GM12878 (cell line): Measurements from ENCODE around the gene MYO1D. TPM values are rescaled to one million over a fixed set of nuclear protein-coding genes. Genes with fewer than 3 reads are reported as not detected.

ENCODE experiments used
- ATAC-seq: fragments of 200-7000 bp; cut with Tn5 transposase; 3 replicates; pipeline ENCODE4 v1.9.1; 2020; ENCODE audit warnings: mild to moderate bottlenecking, moderate library complexity
- BruUV-seq: library from RNA; stranded (reverse); fragments of 400-500 nt; replicated peaks from 2 replicates; lab custom pipeline; 2021; lab: Mats Ljungman, UMichigan
- CTCF ChIA-PET: fragments of 300-600 bp; sonication (Branson Sonifier 250); formaldehyde crosslinking; extraction: SDS; loops from one replicate; lab custom pipeline; 2021; ENCODE audit warnings: inconsistent platforms; lab: Yijun Ruan, JAX
- POLR2A ChIA-PET: fragments of 350-600 bp; formaldehyde crosslinking; extraction: SDS; loops from one replicate; lab custom pipeline; 2021; ENCODE audit warnings: inconsistent platforms; lab: Charles Lee
- RAD21 ChIA-PET: fragments of 300-600 bp; sonication (Branson Sonifier 250); formaldehyde crosslinking; loops from one replicate; lab custom pipeline; 2023; ENCODE audit warnings: antibody characterized with exemption; ENCODE audit not compliant: unreplicated experiment; lab: Charles Lee
- SMC1A ChIA-PET: fragments of 300-600 bp; sonication (Branson Sonifier 250); formaldehyde crosslinking; loops from one replicate; lab custom pipeline; 2023; ENCODE audit not compliant: unreplicated experiment, uncharacterized antibody; lab: Charles Lee
- DNase-seq: peaks from one replicate; pipeline ENCODE4 v3.0.0-alpha.2; 2011; ENCODE audit warnings: low read depth, low spot score
- FAIRE-seq: peaks from 3 replicates; lab custom pipeline; 2011; peaks lifted over from hg19 to GRCh38; lab: Jason Lieb, UNC
- H2AFZ ChIP-seq: 2 replicates; pipeline ENCODE4 v1.6.0; 2011; ENCODE audit warnings: low read depth, low read length, control low read depth; ENCODE audit not compliant: control insufficient read depth
- H3K27ac ChIP-seq: 2 replicates; pipeline ENCODE4 v1.5.1; 2011; ENCODE audit warnings: control low read depth; ENCODE audit not compliant: control insufficient read depth, insufficient read depth
- H3K27me3 ChIP-seq, 2 experiments: replicated peaks in 1 of 2; 2 replicates each; pipeline versions ENCODE4 v1.6.0 to v1.6.1; 2011; ENCODE audit warnings: low read length in 1 of 2; ENCODE audit not compliant: control insufficient read depth in 2 of 2, insufficient read depth in 2 of 2
- H3K36me3 ChIP-seq, 2 experiments: 2 replicates each; pipeline ENCODE4 v1.5.1; 2011; ENCODE audit warnings: low read length in 1 of 2; ENCODE audit not compliant: control insufficient read depth in 2 of 2, insufficient read depth in 2 of 2
- H3K4me1 ChIP-seq: 2 replicates; pipeline ENCODE4 v1.6.1; 2011; ENCODE audit warnings: mild to moderate bottlenecking, low read length, moderate library complexity, mixed read lengths; ENCODE audit not compliant: control insufficient read depth, insufficient read depth
- H3K4me2 ChIP-seq: 2 replicates; pipeline ENCODE4 v1.6.0; 2011; ENCODE audit warnings: control low read depth; ENCODE audit not compliant: control insufficient read depth, insufficient read depth
- H3K4me3 ChIP-seq: fragments of 200-600 bp; sonication (generic); 2 replicates; pipeline ENCODE4 v1.5.1; 2016
- H3K79me2 ChIP-seq: 2 replicates; pipeline ENCODE4 v1.6.0; 2011; ENCODE audit warnings: low read length; ENCODE audit not compliant: control insufficient read depth, insufficient read depth
- H3K9ac ChIP-seq: 2 replicates; pipeline ENCODE4 v1.8.0; 2011; ENCODE audit warnings: low read length, control low read depth, mixed read lengths; ENCODE audit not compliant: control insufficient read depth, insufficient read depth
- H3K9me3 ChIP-seq: replicated peaks from 3 replicates; pipeline ENCODE4 v1.5.1; 2011; ENCODE audit warnings: mild to moderate bottlenecking, low read length; ENCODE audit not compliant: control insufficient read depth, insufficient read depth
- H4K20me1 ChIP-seq: 2 replicates; pipeline ENCODE4 v1.6.0; 2011; ENCODE audit not compliant: control insufficient read depth, insufficient read depth
- BRCA1 ChIP-seq: IDR thresholded peaks from 2 replicates; pipeline ENCODE4 v1.6.1; 2011; ENCODE audit warnings: low read depth, low read length, improper control_type of control experiment
- CBX3 ChIP-seq: fragments of 200-600 bp; sonication (generic); IDR thresholded peaks from 2 replicates; pipeline ENCODE4 v1.6.1; 2016; ENCODE audit warnings: low read depth, borderline replicate concordance
- ELK1 ChIP-seq: IDR thresholded peaks from 2 replicates; pipeline ENCODE4 v1.6.1; 2012; ENCODE audit warnings: low read depth, low read length, improper control_type of control experiment
- ESRRA ChIP-seq: IDR thresholded peaks from 2 replicates; pipeline ENCODE4 v1.6.1; 2012; ENCODE audit warnings: mild to moderate bottlenecking, low read length, improper control_type of control experiment
- FOS ChIP-seq: IDR thresholded peaks from 3 replicates; pipeline ENCODE4 v1.6.1; 2011; ENCODE audit warnings: borderline replicate concordance; ENCODE audit not compliant: insufficient read length; ENCODE audit errors: extremely low read depth
- GABPA ChIP-seq: IDR thresholded peaks from 2 replicates; pipeline ENCODE4 v1.6.1; 2014; ENCODE audit warnings: antibody characterized with exemption, low read depth, mild to moderate bottlenecking, inconsistent platforms
- HDAC2 ChIP-seq: fragments of 200-600 bp; sonication (generic); IDR thresholded peaks from 2 replicates; pipeline ENCODE4 v1.6.1; 2017
- HDAC6 ChIP-seq: fragments of 200-600 bp; sonication (generic); IDR thresholded peaks from one replicate; pipeline ENCODE4 v1.8.0; 2017; ENCODE audit warnings: antibody characterized with exemption; ENCODE audit not compliant: unreplicated experiment
- JUND ChIP-seq: IDR thresholded peaks from 2 replicates; pipeline ENCODE4 v1.6.1; 2012; ENCODE audit warnings: low read depth, mild to moderate bottlenecking, low read length, improper control_type of control experiment, moderate library complexity
- MEF2A ChIP-seq: IDR thresholded peaks from 2 replicates; pipeline ENCODE4 v1.6.1; 2011; ENCODE audit warnings: low read depth, mild to moderate bottlenecking, low read length, moderate library complexity; ENCODE audit not compliant: insufficient read depth
- PBX3 ChIP-seq: IDR thresholded peaks from 2 replicates; pipeline ENCODE4 v1.6.1; 2011; ENCODE audit warnings: mild to moderate bottlenecking, low read depth, low read length, moderate library complexity; ENCODE audit not compliant: insufficient replicate concordance
- POLR2AphosphoS5 ChIP-seq: IDR thresholded peaks from 2 replicates; pipeline ENCODE4 v1.6.1; 2011; ENCODE audit warnings: mild to moderate bottlenecking, low read length, inconsistent platforms
- RELB ChIP-seq: fragments of 450-650 bp; IDR thresholded peaks from 2 replicates; pipeline ENCODE4 v1.6.1; 2017; ENCODE audit warnings: low read depth, mild to moderate bottlenecking, moderate library complexity
- SIX5 ChIP-seq: IDR thresholded peaks from 2 replicates; pipeline ENCODE4 v1.6.1; 2011; ENCODE audit warnings: mild to moderate bottlenecking, low read depth, low read length, moderate library complexity; ENCODE audit not compliant: severe bottlenecking
- SUZ12 ChIP-seq: fragments of 200-600 bp; sonication (generic); IDR thresholded peaks from one replicate; pipeline ENCODE4 v1.6.1; 2018; ENCODE audit warnings: antibody characterized with exemption, mild to moderate bottlenecking; ENCODE audit not compliant: unreplicated experiment
- WRNIP1 ChIP-seq: IDR thresholded peaks from 2 replicates; pipeline ENCODE4 v1.6.1; 2011; ENCODE audit warnings: low read depth, low read length, improper control_type of control experiment, borderline replicate concordance
- ZNF687 ChIP-seq: fragments of 450-650 bp; IDR thresholded peaks from 2 replicates; pipeline ENCODE4 v1.6.1; 2017; ENCODE audit warnings: mild to moderate bottlenecking, moderate library complexity
- WGBS: methylation state at CpG from one replicate; pipeline ENCODE4 v1.1.6; 2016; ENCODE audit warnings: low lambda C conversion rate; ENCODE audit not compliant: insufficient replicate concordance, insufficient coverage; ENCODE audit errors: missing lambda C conversion rate; 5-methylcytosine and 5-hydroxymethylcytosine counted together
- in situ Hi-C: fragments of 300-500 bp; cut with MboI; formaldehyde crosslinking; loops from 9 replicates; pipeline ENCODE4 v1.14.3; 2018; ENCODE audit warnings: mixed read lengths
- intact Hi-C: fragments of 100-400 bp; cut with micrococcal nuclease; formaldehyde crosslinking; loops from one replicate; pipeline ENCODE4 v1.14.2; 2022; ENCODE audit not compliant: unreplicated experiment
- polyA plus RNA-seq, 11 experiments: library from polyadenylated mRNA; depleted of rRNA in 4 of 11; unstranded in 6 of 11; stranded (reverse) in 5 of 11; fragments of >200 nt; fragmentation: Nextera tagmentation in 4 of 11; fragmentation: Illumina TruSeq in 1 of 11; extraction: Ambion mirVana in 4 of 11; extraction: Trizol in 1 of 11; gene quantifications; 1 replicate in 1 of 11; 2 replicates in 10 of 11; pipeline versions ENCODE4 v1.2.1 to v1.2.3, GENCODE V29; 2011 to 2016; ENCODE audit warnings: inconsistent platforms in 2 of 11, missing spikeins in 2 of 11, low read depth in 1 of 11
- total RNA-seq, 4 experiments: library from RNA; depleted of rRNA in 3 of 4; stranded (reverse); fragments of >200 nt in 3 of 4; fragmentation: Illumina TruSeq in 1 of 4; extraction: Trizol in 1 of 4; gene quantifications; 2 replicates each; pipeline versions ENCODE4 v1.2.1 to v1.2.3, GENCODE V29; 2013 to 2021

MYO1D gene
- total and polyA plus RNA-seq, 10 of the 15 experiments (the other 5 are each of a cell fraction or from before 2014, with no cell fraction given): 1.8 to 37.7 (median 25.4) TPM

DNA sequence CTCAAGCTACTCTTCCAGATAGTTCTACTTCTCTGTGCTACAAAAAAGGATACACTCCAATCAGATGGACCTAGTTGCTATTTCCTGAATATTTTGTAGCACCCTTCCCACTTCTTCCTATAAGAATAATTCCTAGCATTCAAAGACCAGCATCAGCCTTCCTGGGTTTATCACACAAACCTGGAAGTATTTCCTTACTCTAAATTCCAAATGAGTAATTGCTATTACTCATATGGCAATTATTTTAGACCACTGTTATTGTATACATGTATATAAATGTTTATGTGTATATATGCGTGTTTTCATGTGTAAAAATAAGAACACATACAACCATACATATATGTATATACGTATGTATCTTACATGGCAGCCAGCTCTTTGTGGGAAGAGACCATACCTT is 130.6 kb downstream of the MYO1D start:
- SMC1A ChIA-PET: interaction anchor here (1.3 kb wide), 1 partner anchor 8 kb away, joined by 3 read pairs; no protein-coding TSS in a partner anchor
- in situ Hi-C loops: no loop called here
- Histone ChIP-seq H3K36me3 (no peaks in the 10 kb centered on the region; a peak in 2 of 4 replicates), H4K20me1 (no peaks in the 10 kb centered on the region), H3K27ac (no peak overlapping the region), H3K9ac (no peak overlapping the region), H3K9me3 (no peaks in the 10 kb centered on the region), H3K79me2 (no peaks in the 10 kb centered on the region), H3K4me1 (no peaks in the 10 kb centered on the region), H2AFZ (no peak overlapping the region), H3K4me2 (no peak overlapping the region), H3K27me3 (no peaks in the 10 kb centered on the region), H3K4me3 (no peak overlapping the region)
- CTCF ChIA-PET: interaction anchor here (1.6 to 2.3 kb wide), 3 partner anchors 8 to 284 kb away, joined by 3 to 7 read pairs (median 6); no protein-coding TSS in a partner anchor
- POLR2A ChIA-PET: no interaction called here
- DNase-seq (no peak), ATAC-seq (no peak), FAIRE-seq (no peak)
- TF ChIP-seq FOS (no peak), SUZ12 (no peak), ZNF687 (no peak), PBX3 (no peak), HDAC2 (no peak), HDAC6 (no peak), ELK1 (no peak), SIX5 (no peak), GABPA (no peak), ESRRA (no peak), MEF2A (no peak), POLR2AphosphoS5 (no peak), BRCA1 (no peak), WRNIP1 (no peak), RELB (no peak), JUND (no peak), CBX3 (no peak)
- BruUV-seq: no TSS peak
- RAD21 ChIA-PET: interaction anchor here (1.8 kb wide), 1 partner anchor 262 kb away, joined by 8 read pairs; no protein-coding TSS in a partner anchor
- WGBS: 93% methylated on average over 2 of the region's 2 CpGs
- intact Hi-C loops: no loop called here
